Measurements from ENCODE around the gene NUP62CL. TPM values are rescaled to one million over a fixed set of nuclear protein-coding genes. Genes with fewer than 3 reads are reported as not detected.
"Not testable (repeated sequence)": the region's sequence is repeated elsewhere in the genome, so short reads cannot be mapped to it uniquely, and the experiment has no call there.

The NUP62CL gene
- total and polyA plus RNA-seq, 2 donors (not counting 1 experiment from before 2014, with no cell fraction given): 0.89 to 3.2 TPM

DNA sequence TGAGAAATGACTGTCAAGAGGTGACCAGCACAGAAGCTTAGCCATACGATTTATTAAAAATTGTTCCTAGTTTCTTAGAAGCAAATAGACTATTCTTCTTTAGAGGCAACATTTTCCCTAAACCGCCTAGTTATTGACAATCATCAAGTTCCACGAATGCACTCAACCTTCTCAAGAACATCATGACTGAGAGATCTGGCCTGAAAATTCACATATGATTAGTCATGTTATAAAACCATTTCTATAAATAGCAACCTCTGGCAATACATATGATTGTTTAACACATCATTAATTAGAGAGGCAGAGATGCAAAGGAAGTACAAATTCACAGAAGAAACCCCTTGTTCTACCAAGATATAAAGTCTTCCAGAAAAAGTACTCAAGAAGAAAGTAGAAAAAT, 6.7 kb downstream of the NUP62CL start:
- no peaks in the 10 kb centered on the region for H3K9me3 Mint-ChIP-seq (ENCODE audit: insufficient read depth)
- ChIA-PET POLR2A (no interaction called here), CTCF (no interaction called here)
- no peak overlapping the region for H2AFZ ChIP-seq (ENCODE audit: insufficient read depth, low read depth, low read length, poor library complexity, severe bottlenecking)
- no peak overlapping the region for H3K27ac Mint-ChIP-seq
- no peak overlapping the region for H3K27ac ChIP-seq (ENCODE audit: low read length in 2 of 2)
- H3K36me3 ChIP-seq (replicated peaks in 1 of 2; ENCODE audit: control extremely low read depth in 1 of 2, control insufficient read depth in 1 of 2, extremely low read depth in 1 of 2, insufficient read depth in 2 of 2, low read length in 1 of 2): no peaks in the 10 kb centered on the region
- no peaks in the 10 kb centered on the region for H3K4me1 ChIP-seq (ENCODE audit: control insufficient read depth in 2 of 2, insufficient read depth in 2 of 2, low read length in 2 of 2)
- H3K27me3 ChIP-seq (replicated peaks in 1 of 4; ENCODE audit: control extremely low read depth in 1 of 4, control insufficient read depth in 3 of 4, insufficient read depth in 4 of 4, low read length in 3 of 4): no peaks in the 10 kb centered on the region
- H3K9me3 ChIP-seq (ENCODE audit: control extremely low read depth in 1 of 3, control insufficient read depth in 2 of 3, insufficient read depth in 1 of 3, low read length in 2 of 3): no peaks in the 10 kb centered on the region
- ATAC-seq (ENCODE audit: low read depth) (no peak), DNase-seq (no peak)
- intact Hi-C loops (cut with micrococcal nuclease): no loop called here
- no peaks in the 10 kb centered on the region for H4K20me1 ChIP-seq (ENCODE audit: control insufficient read depth, insufficient read depth, low read length, poor library complexity, severe bottlenecking)
- no peak overlapping the region for H3K9ac ChIP-seq (ENCODE audit: low read length)
- no peak overlapping the region for H3K4me3 Mint-ChIP-seq
- no peaks in the 10 kb centered on the region for H3K27me3 Mint-ChIP-seq
- no peak overlapping the region for H3K4me2 ChIP-seq (replicated peaks; ENCODE audit: low read depth, low read length, poor library complexity, severe bottlenecking)
- WGBS (ENCODE audit: insufficient coverage): no CpG with 5 or more reads among the region's 3 CpGs
- H3K79me2 ChIP-seq (ENCODE audit: control insufficient read depth, insufficient read depth, low read length): no peaks in the 10 kb centered on the region
- H3K4me3 ChIP-seq (ENCODE audit: control extremely low read depth in 1 of 5, extremely low read depth in 1 of 5, insufficient read depth in 1 of 5, low read depth in 2 of 5, low read length in 4 of 5): no peak overlapping the region
- H3K4me1 Mint-ChIP-seq: no peaks in the 10 kb centered on the region
- no peak for TF ChIP-seq EZH2 (IDR thresholded peaks at IDR 0.05; ENCODE audit: borderline replicate concordance, insufficient read depth, low read depth, low read length, poor library complexity, severe bottlenecking)
- TF ChIP-seq, protein P1, sequence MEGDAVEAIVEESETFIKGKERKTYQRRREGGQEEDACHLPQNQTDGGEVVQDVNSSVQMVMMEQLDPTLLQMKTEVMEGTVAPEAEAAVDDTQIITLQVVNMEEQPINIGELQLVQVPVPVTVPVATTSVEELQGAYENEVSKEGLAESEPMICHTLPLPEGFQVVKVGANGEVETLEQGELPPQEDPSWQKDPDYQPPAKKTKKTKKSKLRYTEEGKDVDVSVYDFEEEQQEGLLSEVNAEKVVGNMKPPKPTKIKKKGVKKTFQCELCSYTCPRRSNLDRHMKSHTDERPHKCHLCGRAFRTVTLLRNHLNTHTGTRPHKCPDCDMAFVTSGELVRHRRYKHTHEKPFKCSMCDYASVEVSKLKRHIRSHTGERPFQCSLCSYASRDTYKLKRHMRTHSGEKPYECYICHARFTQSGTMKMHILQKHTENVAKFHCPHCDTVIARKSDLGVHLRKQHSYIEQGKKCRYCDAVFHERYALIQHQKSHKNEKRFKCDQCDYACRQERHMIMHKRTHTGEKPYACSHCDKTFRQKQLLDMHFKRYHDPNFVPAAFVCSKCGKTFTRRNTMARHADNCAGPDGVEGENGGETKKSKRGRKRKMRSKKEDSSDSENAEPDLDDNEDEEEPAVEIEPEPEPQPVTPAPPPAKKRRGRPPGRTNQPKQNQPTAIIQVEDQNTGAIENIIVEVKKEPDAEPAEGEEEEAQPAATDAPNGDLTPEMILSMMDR (IDR thresholded peaks at IDR 0.05): no peak

DNA sequence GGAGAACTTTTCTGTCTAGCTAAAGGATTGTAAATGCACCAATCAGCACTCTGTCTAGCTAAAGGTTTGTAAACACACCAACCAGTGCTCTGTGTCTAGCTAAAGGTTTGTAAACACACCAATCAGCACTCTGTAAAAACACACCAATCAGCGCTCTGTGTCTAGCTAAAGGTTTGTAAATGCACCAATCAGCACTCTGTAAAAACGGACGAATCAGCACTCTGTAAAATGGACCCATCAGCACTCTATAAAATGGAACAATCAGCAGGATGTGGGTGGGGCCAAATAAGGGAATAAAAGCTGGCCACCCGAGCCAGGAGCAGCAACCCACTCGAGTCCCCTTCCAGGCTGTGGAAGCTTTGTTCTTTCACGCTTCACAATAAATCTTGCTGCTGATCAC, 8.2 kb downstream of the NUP62CL start:
- H3K4me3 Mint-ChIP-seq; H3K4me2 ChIP-seq (replicated peaks; ENCODE audit: low read depth, low read length, poor library complexity, severe bottlenecking); H3K9ac ChIP-seq (ENCODE audit: low read length); H3K4me1 ChIP-seq (ENCODE audit: control insufficient read depth in 2 of 2, insufficient read depth in 2 of 2, low read length in 2 of 2); intact Hi-C loops (cut with micrococcal nuclease); H3K79me2 ChIP-seq (ENCODE audit: control insufficient read depth, insufficient read depth, low read length); H3K27ac Mint-ChIP-seq; ATAC-seq (ENCODE audit: low read depth); H3K27me3 Mint-ChIP-seq; H3K9me3 Mint-ChIP-seq (ENCODE audit: insufficient read depth); H3K4me1 Mint-ChIP-seq; H3K36me3 ChIP-seq (replicated peaks in 1 of 2; ENCODE audit: control extremely low read depth in 1 of 2, control insufficient read depth in 1 of 2, extremely low read depth in 1 of 2, insufficient read depth in 2 of 2, low read length in 1 of 2); H2AFZ ChIP-seq (ENCODE audit: insufficient read depth, low read depth, low read length, poor library complexity, severe bottlenecking); POLR2A ChIA-PET; H3K27ac ChIP-seq (ENCODE audit: low read length in 2 of 2); CTCF ChIA-PET; H3K9me3 ChIP-seq (ENCODE audit: control extremely low read depth in 1 of 3, control insufficient read depth in 2 of 3, insufficient read depth in 1 of 3, low read length in 2 of 3); H4K20me1 ChIP-seq (ENCODE audit: control insufficient read depth, insufficient read depth, low read length, poor library complexity, severe bottlenecking); H3K27me3 ChIP-seq (replicated peaks in 1 of 4; ENCODE audit: control extremely low read depth in 1 of 4, control insufficient read depth in 3 of 4, insufficient read depth in 4 of 4, low read length in 3 of 4); DNase-seq; H3K4me3 ChIP-seq (ENCODE audit: control extremely low read depth in 1 of 5, extremely low read depth in 1 of 5, insufficient read depth in 1 of 5, low read depth in 2 of 5, low read length in 4 of 5): not testable (repeated sequence)
- WGBS (ENCODE audit: insufficient coverage): 97% methylated on average over 3 of the region's 6 CpGs

All from B cell (primary cell).